HG03045 (cell line): ENCODE data around the gene UTF1.
"Not testable (repeated sequence)": the region's sequence is repeated elsewhere in the genome, so short reads cannot be mapped to it uniquely, and the experiment has no call there.

Experiments used
- ATAC-seq: cut with Tn5 transposase; IDR thresholded peaks from one replicate; pipeline ENCODE4 v1.9.1; 2021; ENCODE audit warnings: mild to moderate bottlenecking, moderate library complexity; ENCODE audit not compliant: unreplicated experiment

The UTF1 gene

GRCh38 chr10:133225707-133226191 lies 4.3 kb upstream of the UTF1 start:
- no peak for ATAC-seq

GRCh38 chr10:133226251-133226808 lies 3.7 kb upstream of the UTF1 start:
- ATAC-seq: no peak

- no peak for ATAC-seq
Observed at GRCh38 chr10:133227256-133227655, 2.8 kb upstream of the UTF1 start.

- no peak for ATAC-seq
Observed at GRCh38 chr10:133229265-133230043, 563 bp upstream of the UTF1 start.

- ATAC-seq: no peak
Observed at GRCh38 chr10:133230387-133231195, 574 bp downstream of the UTF1 start.

- ATAC-seq: no peak
Observed at GRCh38 chr10:133231244-133231945, 1.4 kb downstream of the UTF1 start.

- no peak for ATAC-seq
Observed at GRCh38 chr10:133231946-133232574, 2.0 kb downstream of the UTF1 start.

- not testable (repeated sequence) for ATAC-seq
Observed at GRCh38 chr10:133234796-133235195, 4.8 kb downstream of the UTF1 start.

GRCh38 chr10:133235265-133235855 lies 5.3 kb downstream of the UTF1 start:
- no peak for ATAC-seq

- no peak for ATAC-seq
Observed at GRCh38 chr10:133235932-133236331, 5.9 kb downstream of the UTF1 start.

GRCh38 chr10:133236401-133237240 lies 6.6 kb downstream of the UTF1 start:
- no peak for ATAC-seq

- no peak for ATAC-seq
Observed at GRCh38 chr10:133237241-133237587, 7.2 kb downstream of the UTF1 start.

- no peak for ATAC-seq
Observed at GRCh38 chr10:133237588-133238465, 7.8 kb downstream of the UTF1 start, which contains the start of gene VENTX. VENTX (plus strand) TSS chr10:133237855; CDS start chr10:133237915, 60 bp downstream.

GRCh38 chr10:133238466-133238804 lies 8.4 kb downstream of the UTF1 start:
- ATAC-seq: no peak

GRCh38 chr10:133239990-133240389 lies 10.0 kb downstream of the UTF1 start:
- ATAC-seq: no peak

- no peak for ATAC-seq
Observed at GRCh38 chr10:133241501-133242205, 11.6 kb downstream of the UTF1 start.

GRCh38 chr10:133242611-133243356 lies 12.8 kb downstream of the UTF1 start:
- ATAC-seq: no peak
